Thoracic aorta (tissue), 2 donors: ENCODE measurements around the gene TAF12. TPM values are rescaled to one million over a fixed set of nuclear protein-coding genes. Genes with fewer than 3 reads are reported as not detected.

ENCODE experiments used
- ATAC-seq: fragments of 150-250 bp; one replicate; pipeline ENCODE4 v1.8.0; 2017; ENCODE audit warnings: low read depth; ENCODE audit not compliant: insufficient number of reproducible peaks, low FRiP score
- DNase-seq: peaks from one replicate; pipeline ENCODE4 v3.0.0-alpha.2; 2020; ENCODE audit warnings: low spot score
- H3K27ac ChIP-seq, 2 donors: fragments of 200-600 bp; sonication (generic); 1 replicate in 1 of 2; 2 replicates in 1 of 2; pipeline ENCODE4 v1.5.1; 2016; ENCODE audit warnings: mild to moderate bottlenecking in 2 of 2, moderate library complexity in 2 of 2
- H3K27me3 ChIP-seq: fragments of 200-600 bp; sonication (generic); replicated peaks from 2 replicates; pipeline ENCODE4 v1.6.0; 2016; ENCODE audit warnings: mild to moderate bottlenecking; ENCODE audit not compliant: insufficient read depth
- H3K36me3 ChIP-seq: fragments of 200-600 bp; sonication (generic); one replicate; pipeline ENCODE4 v1.5.1; 2016
- H3K4me1 ChIP-seq, 2 donors: fragments of 200-600 bp; sonication (generic); 1 replicate in 1 of 2; 2 replicates in 1 of 2; pipeline versions ENCODE4 v1.5.1 to v1.6.0; 2016; ENCODE audit warnings: low read depth in 2 of 2, mild to moderate bottlenecking in 1 of 2; ENCODE audit not compliant: control insufficient read depth in 1 of 2
- H3K4me3 ChIP-seq: fragments of 200-600 bp; sonication (generic); 2 replicates; pipeline ENCODE4 v1.5.1; 2016; ENCODE audit warnings: mild to moderate bottlenecking
- H3K9me3 ChIP-seq: fragments of 200-600 bp; sonication (generic); 2 replicates; pipeline ENCODE4 v1.5.1; 2016
- CTCF ChIP-seq: fragments of 200-600 bp; sonication (generic); IDR thresholded peaks from one replicate; pipeline ENCODE4 v1.5.1; 2019; ENCODE audit warnings: antibody characterized with exemption
- total RNA-seq, 2 donors: library from RNA; depleted of rRNA; stranded (reverse); fragments of >200 nt; gene quantifications; one replicate each; pipeline versions ENCODE4 v1.1.0 to v1.2.3, GENCODE V29; 2016

Gene TAF12
- total RNA-seq, 2 donors from 2014 or later: 11.7 to 17.2 TPM

GRCh38 chr1:28642056-28642846 is 616 bp downstream of the TAF12 start:
- H3K36me3 ChIP-seq: no peaks in the 10 kb centered on the region
- peaks cover 14 to 40% of the 10 kb centered on the region in 2 donors for H3K4me1 ChIP-seq
- no peaks in the 10 kb centered on the region for H3K9me3 ChIP-seq
- H3K27ac ChIP-seq: peak overlapping the region; percentile 85 to 92
- H3K27me3 ChIP-seq: no peaks in the 10 kb centered on the region
- H3K4me3 ChIP-seq: peak overlapping the region; percentile 78
- ATAC-seq (peak; percentile 14), DNase-seq (no peak)
- TF ChIP-seq CTCF: no peak

GRCh38 chr1:28640766-28641165 is 2.1 kb downstream of the TAF12 start:
- Histone ChIP-seq H3K27ac (no peak overlapping the region), H3K4me1 (peaks cover 14 to 40% of the 10 kb centered on the region in 2 donors), H3K4me3 (no peak overlapping the region), H3K36me3 (no peaks in the 10 kb centered on the region), H3K9me3 (no peaks in the 10 kb centered on the region), H3K27me3 (no peaks in the 10 kb centered on the region)
- DNase-seq (no peak), ATAC-seq (no peak)
- no peak for TF ChIP-seq CTCF

DNA sequence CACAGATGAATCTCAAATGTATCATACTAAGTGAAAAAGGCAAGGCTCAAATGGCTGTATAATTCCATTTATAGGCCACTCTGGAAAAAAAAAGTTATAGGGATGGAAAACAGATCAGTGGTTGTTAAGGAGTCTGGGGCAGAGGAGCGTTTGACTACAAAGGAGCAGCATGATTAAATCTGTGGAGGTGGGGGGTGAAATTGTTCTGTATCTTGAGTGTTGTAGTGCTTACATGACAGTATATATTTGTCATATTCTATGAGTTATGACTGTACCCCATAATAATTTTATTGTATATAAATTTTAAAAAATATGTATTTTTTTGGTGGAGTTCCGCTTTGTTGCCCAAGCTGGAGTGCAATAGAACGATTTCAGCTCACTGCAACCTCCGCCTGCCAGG is 10.3 kb downstream of the TAF12 start:
- TF ChIP-seq CTCF: no peak
- no peaks in the 10 kb centered on the region for H3K4me1 ChIP-seq
- DNase-seq (no peak), ATAC-seq (no peak)
- no peak overlapping the region for H3K4me3 ChIP-seq
- H3K9me3 ChIP-seq: no peaks in the 10 kb centered on the region
- no peak overlapping the region for H3K27ac ChIP-seq
- H3K36me3 ChIP-seq: no peaks in the 10 kb centered on the region
- H3K27me3 ChIP-seq: no peaks in the 10 kb centered on the region

GRCh38 chr1:28631713-28632112 is 11.2 kb downstream of the TAF12 start:
- Histone ChIP-seq H3K27ac (no peak overlapping the region), H3K27me3 (no peaks in the 10 kb centered on the region), H3K9me3 (no peaks in the 10 kb centered on the region), H3K4me3 (no peak overlapping the region), H3K36me3 (no peaks in the 10 kb centered on the region), H3K4me1 (no peaks in the 10 kb centered on the region)
- no peak for ATAC-seq
- DNase-seq: no peak
- no peak for TF ChIP-seq CTCF

DNA sequence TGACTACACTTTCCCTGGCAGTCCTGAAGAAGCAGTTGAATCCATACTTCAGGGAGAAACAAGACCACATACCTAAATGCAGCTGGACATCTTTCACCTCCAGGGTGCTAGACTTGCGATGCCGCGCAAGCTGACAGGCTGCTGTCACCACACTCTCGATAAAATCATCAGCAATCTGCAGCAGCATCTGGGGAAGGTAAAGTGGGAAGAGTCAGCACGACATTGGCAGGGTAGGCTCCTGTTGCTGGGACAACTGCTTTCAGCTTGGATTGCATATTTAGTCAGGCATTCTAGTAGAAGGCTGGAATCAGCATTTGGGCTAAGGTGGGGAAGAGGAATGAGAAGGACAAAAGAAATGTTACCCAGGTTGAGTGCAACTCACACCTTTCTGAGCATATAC is 29.7 kb downstream of the TAF12 start:
- DNase-seq: no peak
- Histone ChIP-seq H3K27ac (no peak overlapping the region), H3K36me3 (peaks cover 50% of the 10 kb centered on the region), H3K9me3 (no peaks in the 10 kb centered on the region), H3K4me3 (no peak overlapping the region), H3K27me3 (no peaks in the 10 kb centered on the region), H3K4me1 (no peaks in the 10 kb centered on the region)
- ATAC-seq: no peak
- no peak for TF ChIP-seq CTCF
